Ovary (tissue), 9 donors: ENCODE measurements around the gene UBE4A. TPM values are rescaled to one million over a fixed set of nuclear protein-coding genes. Genes with fewer than 3 reads are reported as not detected.

Source experiments
- DNase-seq, 5 donors: peaks; one replicate each; pipeline ENCODE4 v3.0.0-alpha.2; 2019 to 2020
- H3K27ac ChIP-seq, 2 donors: fragments of 200-600 bp; one replicate each; pipeline versions ENCODE4 v1.5.1 to v1.8.0; 2019 to 2022
- H3K27me3 ChIP-seq: fragments of 200-600 bp; one replicate; pipeline ENCODE4 v1.8.0; 2022
- H3K36me3 ChIP-seq: fragments of 200-600 bp; sonication (generic); one replicate; pipeline ENCODE4 v1.5.1; 2019
- H3K4me1 ChIP-seq: one replicate; pipeline ENCODE4 v1.8.1; 2013; ENCODE audit warnings: mild to moderate bottlenecking, moderate library complexity; ENCODE audit not compliant: insufficient read depth
- H3K4me3 ChIP-seq: fragments of 200-600 bp; sonication (generic); one replicate; pipeline ENCODE4 v1.5.1; 2017
- H3K9me3 ChIP-seq, 2 donors: fragments of 200-600 bp in 1 of 2; sonication (generic) in 1 of 2; one replicate each; pipeline versions ENCODE4 v1.5.1 to v1.8.1; 2013 to 2019; ENCODE audit warnings: mild to moderate bottlenecking in 1 of 2, moderate library complexity in 1 of 2
- CTCF ChIP-seq, 3 donors: fragments of 450-650 bp in 2 of 3; fragments of 200-600 bp in 1 of 3; IDR thresholded peaks; one replicate each; pipeline versions ENCODE4 v1.5.1 to v1.8.0; 2016 to 2022; ENCODE audit warnings: antibody characterized with exemption in 3 of 3, mild to moderate bottlenecking in 1 of 3
- EP300 ChIP-seq: sonication (generic); formaldehyde crosslinking; IDR thresholded peaks from one replicate; pipeline ENCODE4 v1.6.1; 2017; ENCODE audit warnings: antibody characterized with exemption
- POLR2A ChIP-seq: fragments of 450-650 bp; IDR thresholded peaks from one replicate; pipeline ENCODE4 v1.6.1; 2017; ENCODE audit warnings: antibody characterized with exemption, mild to moderate bottlenecking, moderate library complexity
- WGBS, 3 donors: extraction: QIAGEN DNeasy Blood & Tissue Kit in 1 of 3; methylation state at CpG; one replicate each; pipeline versions ENCODE4 v1.1.5 to v1.1.7; 2013 to 2017; 5-methylcytosine and 5-hydroxymethylcytosine counted together
- intact Hi-C, 4 donors: fragments of 100-400 bp; cut with DNase I; formaldehyde crosslinking; loops; one replicate each; pipeline versions ENCODE4 v1.11.0 to v1.15.1; 2022 to 2023
- polyA plus RNA-seq, 2 donors: library from polyadenylated mRNA; stranded (reverse); fragments of 200-250 nt in 1 of 2; fragments of 350-450 nt in 1 of 2; fragmentation: Illumina TruSeq in 1 of 2; extraction: RNeasy Lipid Tissue Mini Kit (QIAGEN cat#74804) in 1 of 2; gene quantifications; one replicate each; pipeline ENCODE4 v1.2.3, GENCODE V29; 2013 to 2014
- total RNA-seq, 7 donors: library from RNA; depleted of rRNA in 2 of 7; stranded (reverse); fragments of >200 nt in 2 of 7; fragmentation: NEBNext Ultra II Directional in 3 of 7; extraction: Animal tissue kit (Norgen Biotek cat#: 25700) in 3 of 7; gene quantifications; one replicate each; pipeline versions ENCODE4 v1.1.0 to v1.2.4, GENCODE V29; 2016 to 2023
- donor health status: DM: no; HTN: no; CAD: no; lungs with moderate emphysema.
- donor health status: DM: no; HTN: no; CAD: no.
- donor health status: Bipolar disorder and iron deficiency.
- donor health status: DM: yes; HTN: yes; CAD: no.
- donor health status: DM: no; HTN: no; CAD: no.
- donor health status: DM: yes; HTN: yes; CAD: no.

UBE4A gene
- total and polyA plus RNA-seq, 9 donors: 12.2 to 34.7 (median 28.8) TPM

- 61 to 70% (median 64%) methylated on average over 3 of the region's 3 CpGs for WGBS, 3 donors
- no peaks in the 10 kb centered on the region for H3K27me3 ChIP-seq
- H3K36me3 ChIP-seq: no peaks in the 10 kb centered on the region
- no peak overlapping the region for H3K4me3 ChIP-seq
- TF ChIP-seq EP300 (no peak), POLR2A (no peak), CTCF (IDR thresholded peaks at IDR 0.05) (no peak)
- no peak for DNase-seq
- H3K4me1 ChIP-seq: peaks cover 3% of the 10 kb centered on the region
- H3K27ac ChIP-seq: no peak overlapping the region
- no peaks in the 10 kb centered on the region for H3K9me3 ChIP-seq
- intact Hi-C loops: no loop called here
Measured at GRCh38 chr11:118442301-118442700, 82.9 kb downstream of the UBE4A start.

- intact Hi-C loops: no loop called here
- H3K27me3 ChIP-seq: no peaks in the 10 kb centered on the region
- DNase-seq: no peak
- no peak overlapping the region for H3K4me3 ChIP-seq
- H3K36me3 ChIP-seq: no peaks in the 10 kb centered on the region
- no peak overlapping the region for H3K27ac ChIP-seq
- no peaks in the 10 kb centered on the region for H3K9me3 ChIP-seq
- peaks cover 3% of the 10 kb centered on the region for H3K4me1 ChIP-seq
- TF ChIP-seq POLR2A (no peak), EP300 (no peak), CTCF (IDR thresholded peaks at IDR 0.05) (no peak)
- 90 to 93% (median 92%) methylated on average over 4 of the region's 4 CpGs for WGBS, 3 donors
Measured at GRCh38 chr11:118442908-118443589, 83.6 kb downstream of the UBE4A start.

DNA sequence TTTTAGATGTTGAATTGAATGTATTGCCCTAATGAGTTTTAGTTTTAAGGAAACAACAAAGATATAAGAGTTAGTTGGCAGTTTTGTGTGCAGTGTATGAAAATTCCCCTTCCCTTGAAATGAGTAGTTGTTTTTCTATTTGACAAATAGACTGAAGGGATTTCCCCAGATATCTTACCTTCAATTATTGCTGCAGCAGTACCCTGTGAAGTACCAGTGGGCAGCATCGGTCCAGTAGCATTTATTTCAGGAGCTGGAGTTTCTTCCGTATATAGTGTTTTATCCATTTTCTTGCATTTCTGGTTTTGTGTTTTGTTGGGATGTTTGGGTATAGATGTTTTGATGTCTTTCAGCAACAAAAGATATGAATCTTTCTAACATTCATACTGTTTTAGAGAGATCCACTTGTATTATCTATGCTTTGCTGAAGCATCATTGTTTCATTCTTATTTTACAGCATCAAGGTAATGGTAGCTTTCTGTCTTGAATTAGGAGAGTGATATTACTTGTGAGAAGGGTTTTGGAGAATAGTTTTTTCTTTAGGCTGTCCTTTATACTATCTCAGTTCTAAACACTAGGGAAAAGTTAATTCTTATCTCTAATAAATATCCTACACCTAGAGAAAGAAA, 84.3 kb downstream of the UBE4A start:
- Histone ChIP-seq H3K9me3 (no peaks in the 10 kb centered on the region), H3K27ac (no peak overlapping the region), H3K4me3 (no peak overlapping the region), H3K4me1 (peaks cover 3% of the 10 kb centered on the region), H3K36me3 (no peaks in the 10 kb centered on the region), H3K27me3 (no peaks in the 10 kb centered on the region)
- intact Hi-C loops: no loop called here
- TF ChIP-seq POLR2A (no peak), EP300 (no peak), CTCF (IDR thresholded peaks at IDR 0.05) (no peak)
- 80 to 88% (median 87%) methylated on average over 2 of the region's 2 CpGs for WGBS, 3 donors
- DNase-seq: no peak

GRCh38 chr11:118447423-118447822, 88.0 kb downstream of the UBE4A start:
- no peak for TF ChIP-seq EP300
- TF ChIP-seq POLR2A: no peak
- no peak for TF ChIP-seq CTCF (IDR thresholded peaks at IDR 0.05)
- no peak for DNase-seq
- Histone ChIP-seq H3K27me3 (no peaks in the 10 kb centered on the region), H3K4me1 (no peaks in the 10 kb centered on the region), H3K36me3 (no peaks in the 10 kb centered on the region), H3K27ac (no peak overlapping the region), H3K9me3 (no peaks in the 10 kb centered on the region), H3K4me3 (no peak overlapping the region)
- intact Hi-C loops: no loop called here
- WGBS, 3 donors: 92 to 95% (median 92%) methylated on average over 4 of the region's 4 CpGs
